GM23338 (cell line): Measurements from ENCODE around the gene CDH23. TPM values are rescaled to one million over a fixed set of nuclear protein-coding genes. Genes with fewer than 3 reads are reported as not detected.

Experiments used
- ATAC-seq: fragments of 200-7000 bp; cut with Tn5 transposase; 3 replicates; pipeline ENCODE4 v1.9.1; 2020
- DNase-seq: peaks from one replicate; pipeline ENCODE4 v3.0.0-alpha.2; 2015; ENCODE audit warnings: low spot score
- H2AFZ ChIP-seq: fragments of 200-600 bp; sonication (generic); 2 replicates; pipeline ENCODE4 v1.8.0; 2016; ENCODE audit warnings: antibody characterized with exemption, mild to moderate bottlenecking, moderate library complexity
- H3F3A ChIP-seq: fragments of 200-600 bp; sonication (generic); replicated peaks from 2 replicates; pipeline ENCODE4 v1.8.0; 2017; ENCODE audit warnings: antibody characterized with exemption, mixed run types, low read depth
- H3K27ac ChIP-seq: fragments of 200-600 bp; sonication (generic); 2 replicates; pipeline ENCODE4 v1.6.1; 2016; ENCODE audit warnings: low read depth
- H3K27me3 ChIP-seq: fragments of 200-600 bp; sonication (generic); 2 replicates; pipeline ENCODE4 v1.8.0; 2016; ENCODE audit warnings: mild to moderate bottlenecking, mixed run types, moderate library complexity; ENCODE audit not compliant: insufficient read depth
- H3K36me3 ChIP-seq: fragments of 200-600 bp; sonication (generic); 2 replicates; pipeline ENCODE4 v1.8.0; 2016; ENCODE audit warnings: mild to moderate bottlenecking; ENCODE audit not compliant: insufficient read depth
- H3K4me1 ChIP-seq: fragments of 200-600 bp; sonication (generic); 2 replicates; pipeline ENCODE4 v1.8.0; 2016; ENCODE audit warnings: mild to moderate bottlenecking, moderate library complexity; ENCODE audit not compliant: insufficient read depth
- H3K4me2 ChIP-seq: fragments of 200-600 bp; sonication (generic); 2 replicates; pipeline ENCODE4 v1.7.1; 2017; ENCODE audit warnings: mixed run types
- H3K4me3 ChIP-seq: fragments of 200-600 bp; sonication (generic); 2 replicates; pipeline ENCODE4 v1.6.1; 2016; ENCODE audit warnings: mixed run types
- H3K79me2 ChIP-seq: fragments of 200-600 bp; sonication (generic); replicated peaks from 2 replicates; pipeline ENCODE4 v1.8.0; 2017; ENCODE audit warnings: mild to moderate bottlenecking; ENCODE audit not compliant: insufficient read depth
- H3K9me2 ChIP-seq: fragments of 200-600 bp; sonication (generic); 2 replicates; pipeline ENCODE4 v1.8.0; 2017; ENCODE audit not compliant: insufficient read depth
- H4K20me1 ChIP-seq: fragments of 200-600 bp; sonication (generic); replicated peaks from 2 replicates; pipeline ENCODE4 v1.8.0; 2017; ENCODE audit warnings: mild to moderate bottlenecking; ENCODE audit not compliant: insufficient read depth
- H3K27ac Mint-ChIP-seq: 2 replicates; pipeline ENCODE4 v1.8.0; 2020; ENCODE audit warnings: inconsistent platforms, mild to moderate bottlenecking, moderate library complexity, mixed read lengths
- H3K27me3 Mint-ChIP-seq: 3 replicates; pipeline ENCODE4 v1.8.0; 2022; ENCODE audit warnings: low read depth, mild to moderate bottlenecking, moderate library complexity, mixed read lengths, inconsistent platforms; ENCODE audit not compliant: insufficient read depth, poor library complexity
- H3K36me3 Mint-ChIP-seq: 3 replicates; pipeline ENCODE4 v1.8.0; 2021; ENCODE audit warnings: low read depth, mild to moderate bottlenecking, inconsistent platforms, moderate library complexity, mixed read lengths
- H3K4me1 Mint-ChIP-seq: 3 replicates; pipeline ENCODE4 v1.8.0; 2020; ENCODE audit warnings: mild to moderate bottlenecking, inconsistent platforms, mixed read lengths
- H3K4me3 Mint-ChIP-seq: 3 replicates; pipeline ENCODE4 v1.8.0; 2021; ENCODE audit warnings: moderate library complexity, mild to moderate bottlenecking, inconsistent platforms, mixed read lengths
- H3K9me3 Mint-ChIP-seq: 3 replicates; pipeline ENCODE4 v1.8.0; 2020; ENCODE audit warnings: moderate library complexity, mild to moderate bottlenecking, inconsistent platforms, mixed read lengths
- CREB1 ChIP-seq: fragments of 250-450 bp; sonication (Bioruptor Pico); IDR thresholded peaks from 2 replicates; pipeline ENCODE4 v1.5.0; 2020; ENCODE audit warnings: low read depth, mild to moderate bottlenecking, moderate library complexity
- CTCF ChIP-seq, 2 experiments: fragments of 200-600 bp in 1 of 2; sonication (generic) in 1 of 2; conservative IDR thresholded peaks; 2 replicates each; pipeline versions ENCODE4 v1.5.1 to v1.6.1; 2016 to 2017; ENCODE audit warnings: antibody characterized with exemption in 2 of 2, low read depth in 2 of 2, mild to moderate bottlenecking in 2 of 2, moderate library complexity in 1 of 2
- ETS1 ChIP-seq: IDR thresholded peaks from 2 replicates; pipeline ENCODE4 v1.6.1; 2016; ENCODE audit warnings: antibody characterized with exemption
- EZH2 ChIP-seq: fragments of 200-600 bp; sonication (generic); IDR thresholded peaks from one replicate; pipeline ENCODE4 v1.8.0; 2017; ENCODE audit warnings: antibody characterized with exemption, mild to moderate bottlenecking, low read depth; ENCODE audit not compliant: unreplicated experiment
- EZH2phosphoT487 ChIP-seq: fragments of 200-600 bp; sonication (generic); IDR thresholded peaks from one replicate; pipeline ENCODE4 v1.8.1; 2018; ENCODE audit warnings: antibody characterized with exemption; ENCODE audit not compliant: unreplicated experiment
- JUNB ChIP-seq: IDR thresholded peaks from one replicate; pipeline ENCODE4 v1.6.1; 2016; ENCODE audit warnings: antibody characterized with exemption; ENCODE audit not compliant: unreplicated experiment
- NANOG ChIP-seq: IDR thresholded peaks from 2 replicates; pipeline ENCODE4 v1.6.1; 2016; ENCODE audit warnings: antibody characterized with exemption, borderline replicate concordance
- POLR2AphosphoS5 ChIP-seq: IDR thresholded peaks from 2 replicates; pipeline ENCODE4 v1.6.1; 2016; ENCODE audit warnings: antibody characterized with exemption, low read depth
- REST ChIP-seq: IDR thresholded peaks from one replicate; pipeline ENCODE4 v1.6.1; 2018; ENCODE audit warnings: antibody characterized with exemption; ENCODE audit not compliant: unreplicated experiment
- STAT1 ChIP-seq: IDR thresholded peaks from one replicate; pipeline ENCODE4 v1.6.1; 2016; ENCODE audit warnings: antibody characterized with exemption; ENCODE audit not compliant: unreplicated experiment
- ZNF114 ChIP-seq: fragments of 250-450 bp; sonication (Bioruptor Pico); IDR thresholded peaks from 2 replicates; pipeline ENCODE4 v1.5.0; 2020; ENCODE audit warnings: mild to moderate bottlenecking, moderate library complexity
- ZNF331 ChIP-seq: fragments of 250-450 bp; sonication (Bioruptor Pico); IDR thresholded peaks from 2 replicates; pipeline ENCODE4 v1.5.0; 2020; ENCODE audit warnings: low read depth, mild to moderate bottlenecking, moderate library complexity
- ZNF462 ChIP-seq: fragments of 250-450 bp; sonication (Bioruptor Pico); IDR thresholded peaks from 2 replicates; pipeline ENCODE4 v1.5.0; 2020; ENCODE audit warnings: mild to moderate bottlenecking, moderate library complexity
- polyA plus RNA-seq: library from polyadenylated mRNA; unstranded; fragments of >200 nt; fragmentation: Nextera tagmentation; extraction: Ambion mirVana; gene quantifications from 2 replicates; pipeline ENCODE4 v1.2.1, GENCODE V29; 2016
- total RNA-seq: library from RNA; depleted of rRNA; stranded (reverse); fragments of >200 nt; shearing (Covaris generic); gene quantifications from 2 replicates; pipeline ENCODE4 v1.2.3, GENCODE V29; 2014

Gene CDH23
- total and polyA plus RNA-seq, 2 experiments from 2014 or later, result 0.95 to 4.3 TPM

- H2AFZ ChIP-seq, result no peak overlapping the region
- H3K27ac Mint-ChIP-seq, result no peak overlapping the region
- no peak overlapping the region for H3K4me3 ChIP-seq
- no peak overlapping the region for H3K4me2 ChIP-seq
- no peaks in the 10 kb centered on the region for H3K79me2 ChIP-seq
- H3K4me1 ChIP-seq, result no peaks in the 10 kb centered on the region
- H3K36me3 ChIP-seq, result no peaks in the 10 kb centered on the region
- H3K27me3 Mint-ChIP-seq, result peaks cover 15% of the 10 kb centered on the region
- H3K36me3 Mint-ChIP-seq, result no peaks in the 10 kb centered on the region
- TF ChIP-seq ZNF331 (no peak), EZH2 (no peak), ZNF462 (CRISPR knock-in tag) (no peak), REST (no peak), ETS1 (no peak), POLR2AphosphoS5 (no peak), NANOG (no peak), EZH2phosphoT487 (no peak), CREB1 (CRISPR knock-in tag) (no peak), ZNF114 (no peak), CTCF (conservative IDR thresholded peaks at IDR 0.05; ENCODE audit: low read depth in 2 of 2) (no peak), STAT1 (no peak), JUNB (no peak)
- ATAC-seq (no peak), DNase-seq (no peak)
- no peaks in the 10 kb centered on the region for H3F3A ChIP-seq
- H3K9me2 ChIP-seq, result no peaks in the 10 kb centered on the region
- H3K27me3 ChIP-seq, result no peaks in the 10 kb centered on the region
- no peaks in the 10 kb centered on the region; the same call in 2 of the 3 replicates for H3K9me3 Mint-ChIP-seq
- peaks cover 4% of the 10 kb centered on the region for H3K4me1 Mint-ChIP-seq
- no peak overlapping the region for H3K4me3 Mint-ChIP-seq
- H4K20me1 ChIP-seq, result no peaks in the 10 kb centered on the region
- no peak overlapping the region for H3K27ac ChIP-seq
These were observed 86.4 kb downstream of the CDH23 start for GRCh38 chr10:71483135-71483534.
